AG04449 (cell line): ENCODE results near the gene ASXL2.
"Not testable (repeated sequence)": the region's sequence is repeated elsewhere in the genome, so short reads cannot be mapped to it uniquely, and the experiment has no call there.

Source experiments
- CTCF ChIA-PET: fragments of 350-600 bp; formaldehyde crosslinking; extraction: SDS; loops from one replicate; lab custom pipeline; 2021; ENCODE audit warnings: antibody characterized with exemption; lab: Yijun Ruan, JAX
- POLR2A ChIA-PET: fragments of 400-600, 350-600 bp; formaldehyde crosslinking; extraction: SDS; loops from one replicate; lab custom pipeline; 2020; ENCODE audit warnings: antibody characterized with exemption, inconsistent platforms; lab: Yijun Ruan, JAX
- DNase-seq: peaks from one replicate; pipeline ENCODE4 v3.0.0-alpha.2; 2010; ENCODE audit warnings: low read depth, low spot score
- H3K4me3 ChIP-seq: 2 replicates; pipeline ENCODE4 v1.5.1; 2011; ENCODE audit warnings: low read depth, mild to moderate bottlenecking, control low read depth, low read length
- TF ChIP-seq, protein P1 (sequence below): IDR thresholded peaks from one replicate; pipeline ENCODE4 v1.5.1; 2011; ENCODE audit warnings: mild to moderate bottlenecking, moderate library complexity, low read length, control low read depth, inconsistent platforms; ENCODE audit not compliant: insufficient read depth; ENCODE audit errors: missing control alignments

ASXL2 gene

GRCh38 chr2:25915411-25915810, 37.1 kb upstream of the ASXL2 start:
- POLR2A ChIA-PET, H3K4me3 ChIP-seq, DNase-seq: not testable (repeated sequence)
- CTCF ChIA-PET, result interaction anchor here (0.9 kb wide), 2 partner anchors 19 to 230 kb away, joined by 3 read pairs; no protein-coding TSS in a partner anchor

DNA sequence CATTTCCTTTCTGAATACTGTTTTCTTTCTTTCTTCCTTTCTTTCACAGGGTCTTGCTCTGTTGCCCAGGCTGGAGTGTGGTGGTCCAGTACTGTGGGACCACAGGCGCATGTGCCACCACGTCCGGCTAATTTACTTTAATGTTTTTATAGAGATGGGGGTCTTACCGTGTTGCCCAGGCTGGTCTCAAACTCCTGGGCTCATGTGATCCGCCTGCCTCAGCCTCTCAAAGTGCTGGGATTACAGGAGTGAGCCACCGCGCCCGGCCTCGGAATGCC, 35.3 kb upstream of the ASXL2 start:
- CTCF ChIA-PET, DNase-seq, POLR2A ChIA-PET, H3K4me3 ChIP-seq: not testable (repeated sequence)

GRCh38 chr2:25912851-25913695, 34.8 kb upstream of the ASXL2 start:
- TF ChIP-seq, protein P1, sequence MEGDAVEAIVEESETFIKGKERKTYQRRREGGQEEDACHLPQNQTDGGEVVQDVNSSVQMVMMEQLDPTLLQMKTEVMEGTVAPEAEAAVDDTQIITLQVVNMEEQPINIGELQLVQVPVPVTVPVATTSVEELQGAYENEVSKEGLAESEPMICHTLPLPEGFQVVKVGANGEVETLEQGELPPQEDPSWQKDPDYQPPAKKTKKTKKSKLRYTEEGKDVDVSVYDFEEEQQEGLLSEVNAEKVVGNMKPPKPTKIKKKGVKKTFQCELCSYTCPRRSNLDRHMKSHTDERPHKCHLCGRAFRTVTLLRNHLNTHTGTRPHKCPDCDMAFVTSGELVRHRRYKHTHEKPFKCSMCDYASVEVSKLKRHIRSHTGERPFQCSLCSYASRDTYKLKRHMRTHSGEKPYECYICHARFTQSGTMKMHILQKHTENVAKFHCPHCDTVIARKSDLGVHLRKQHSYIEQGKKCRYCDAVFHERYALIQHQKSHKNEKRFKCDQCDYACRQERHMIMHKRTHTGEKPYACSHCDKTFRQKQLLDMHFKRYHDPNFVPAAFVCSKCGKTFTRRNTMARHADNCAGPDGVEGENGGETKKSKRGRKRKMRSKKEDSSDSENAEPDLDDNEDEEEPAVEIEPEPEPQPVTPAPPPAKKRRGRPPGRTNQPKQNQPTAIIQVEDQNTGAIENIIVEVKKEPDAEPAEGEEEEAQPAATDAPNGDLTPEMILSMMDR, result no peak
- no peak overlapping the region for H3K4me3 ChIP-seq
- no peak for DNase-seq
- POLR2A ChIA-PET, result no interaction called here
- CTCF ChIA-PET, result no interaction called here

DNA sequence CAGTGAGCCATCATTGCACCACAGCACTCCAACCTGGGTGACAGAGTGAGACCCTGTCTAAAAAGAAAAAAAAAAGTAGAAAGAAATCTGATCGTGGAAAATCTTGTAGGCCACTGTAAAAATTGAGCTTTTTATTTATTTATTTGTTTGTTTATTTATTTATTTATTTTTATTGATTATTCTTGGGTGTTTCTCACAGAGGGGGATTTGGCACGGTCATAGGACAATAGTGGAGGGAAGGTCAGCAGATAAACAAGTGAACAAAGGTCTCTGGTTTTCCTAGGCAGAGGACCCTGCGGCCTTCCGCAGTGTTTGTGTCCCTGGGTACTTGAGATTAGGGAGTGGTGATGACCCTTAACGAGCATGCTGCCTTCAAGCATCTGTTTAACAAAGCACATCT, 31.3 kb upstream of the ASXL2 start:
- DNase-seq, CTCF ChIA-PET, H3K4me3 ChIP-seq, POLR2A ChIA-PET: not testable (repeated sequence)

DNA sequence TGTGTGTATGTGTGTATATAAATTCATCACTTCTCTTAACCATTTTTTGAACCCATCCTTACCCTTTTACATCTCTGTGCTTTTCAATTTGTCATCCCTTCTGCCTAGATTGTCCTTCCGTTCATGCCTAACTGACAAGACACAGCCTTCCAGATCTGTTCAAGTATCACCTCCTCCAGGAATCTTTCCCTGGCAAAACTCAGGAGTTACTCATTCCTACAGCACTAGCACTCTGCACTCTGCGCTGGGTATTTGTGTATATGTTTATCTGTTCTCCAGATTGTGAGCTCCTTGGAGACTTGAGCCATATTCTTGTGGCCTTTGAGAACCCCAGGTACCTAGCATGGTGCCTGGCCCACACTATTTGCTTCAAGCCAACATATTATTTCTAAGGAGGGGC, 26.8 kb upstream of the ASXL2 start:
- H3K4me3 ChIP-seq, result no peak overlapping the region
- ChIA-PET CTCF (interaction anchor here (0.8 to 0.9 kb wide), 2 partner anchors 9 to 50 kb away, joined by 3 to 4 read pairs; no protein-coding TSS in a partner anchor), POLR2A (no interaction called here)
- no peak for DNase-seq
- TF ChIP-seq, protein P1, result no peak

DNA sequence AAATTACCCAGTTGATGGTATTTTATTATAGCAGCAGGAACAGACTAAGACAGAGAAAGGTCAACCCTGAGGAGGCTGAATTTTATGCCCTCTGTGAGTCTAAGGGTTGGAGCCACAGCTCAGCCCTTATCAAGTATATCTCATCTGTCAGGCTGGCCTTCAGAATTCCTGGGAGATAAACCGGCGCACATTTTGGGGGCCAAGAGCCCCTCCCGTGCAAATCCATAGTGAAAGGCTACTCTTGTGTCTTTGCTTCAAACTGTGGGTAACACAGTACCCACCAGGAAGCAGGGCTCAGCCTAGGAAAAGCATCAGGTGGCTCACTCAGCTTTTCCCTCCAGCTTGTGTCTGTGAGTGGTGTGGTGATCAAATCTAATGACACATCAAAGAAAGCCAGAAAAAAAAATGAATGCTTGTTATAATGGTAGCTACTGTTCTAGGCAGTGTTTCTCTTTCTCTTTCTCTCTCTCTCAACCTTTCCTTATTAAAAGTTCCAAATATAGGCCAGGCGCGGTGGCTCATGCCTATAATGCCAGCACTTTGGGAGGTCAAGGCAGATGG, 25.0 kb upstream of the ASXL2 start:
- H3K4me3 ChIP-seq, result no peak overlapping the region
- ChIA-PET CTCF (interaction anchor here (0.9 kb wide), 1 partner anchor 13 kb away, joined by 3 read pairs; no protein-coding TSS in a partner anchor), POLR2A (no interaction called here)
- TF ChIP-seq, protein P1, result no peak
- DNase-seq, result no peak

GRCh38 chr2:25899404-25899970, 21.2 kb upstream of the ASXL2 start:
- ChIA-PET POLR2A (no interaction called here), CTCF (no interaction called here)
- TF ChIP-seq, protein P1, result no peak
- no peak overlapping the region for H3K4me3 ChIP-seq
- no peak for DNase-seq
